ENCODE data around the gene GALM. TPM values are rescaled to one million over a fixed set of nuclear protein-coding genes. Genes with fewer than 3 reads are reported as not detected.
"Not testable (repeated sequence)": the region's sequence is repeated elsewhere in the genome, so short reads cannot be mapped to it uniquely, and the experiment has no call there.

The GALM gene
- total and polyA plus RNA-seq, 10 of the 15 experiments (the other 5 are each of a cell fraction or from before 2014, with no cell fraction given): 1.1 to 4.0 (median 1.7) TPM

DNA sequence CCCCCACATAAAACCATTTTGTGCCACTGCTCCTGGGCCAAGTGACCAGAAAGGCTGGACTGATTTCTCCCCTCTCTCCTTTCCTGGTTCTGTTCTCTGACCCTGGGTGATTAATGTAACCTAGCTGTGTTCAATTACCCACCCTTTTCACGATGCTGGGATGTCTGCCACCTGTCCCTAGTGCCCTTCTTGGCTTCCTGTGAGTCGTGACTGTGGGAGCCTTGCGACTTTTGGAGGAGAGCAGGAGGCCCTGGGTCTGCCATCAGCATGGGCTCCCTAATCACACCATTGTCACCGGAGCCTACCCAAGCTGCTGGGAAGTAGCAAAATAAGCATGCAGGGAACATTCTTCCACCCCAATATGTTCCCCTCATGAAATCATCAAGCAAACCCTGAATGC is 47.0 kb downstream of the GALM start (continued):
- TF ChIP-seq TARDBP (IDR thresholded peaks at IDR 0.05; ENCODE audit: borderline replicate concordance) (no peak), RB1 (IDR thresholded peaks at IDR 0.05; ENCODE audit: borderline replicate concordance) (no peak), DPF2 (IDR thresholded peaks at IDR 0.05) (no peak)

- H3K79me2 ChIP-seq (ENCODE audit: control insufficient read depth, insufficient read depth, low read length): no peaks in the 10 kb centered on the region
- H3K27ac ChIP-seq (ENCODE audit: control insufficient read depth, insufficient read depth): no peak overlapping the region
- no peak for ATAC-seq
- no TSS peak for BruUV-seq (replicated peaks)
- DNase-seq (ENCODE audit: low read depth, low spot score): no peak
- no peaks in the 10 kb centered on the region for H3K9me3 ChIP-seq (replicated peaks; ENCODE audit: control insufficient read depth, insufficient read depth, low read length)
- H3K27me3 ChIP-seq (replicated peaks in 1 of 2; ENCODE audit: control insufficient read depth in 2 of 2, insufficient read depth in 2 of 2, low read length in 1 of 2): no peaks in the 10 kb centered on the region
- in situ Hi-C loops (cut with MboI) (no loop called here), intact Hi-C loops (cut with micrococcal nuclease; ENCODE audit: unreplicated experiment) (no loop called here)
- RAD21 ChIA-PET (ENCODE audit: unreplicated experiment): interaction anchor here (0.5 to 2.4 kb wide), 5 partner anchors 9 to 1450 kb away, joined by 3 to 8 read pairs (median 3); no protein-coding TSS in a partner anchor
- SMC1A ChIA-PET (ENCODE audit: uncharacterized antibody, unreplicated experiment): interaction anchor here (0.7 to 2.2 kb wide), 5 partner anchors 9 to 101 kb away, joined by 3 to 7 read pairs (median 4); no protein-coding TSS in a partner anchor
- TF ChIP-seq NFYA (IDR thresholded peaks at IDR 0.05; ENCODE audit: borderline replicate concordance, low read depth, low read length) (no peak), SPI1 (IDR thresholded peaks at IDR 0.05; ENCODE audit: borderline replicate concordance, insufficient read depth, low read depth, low read length) (peak; percentile 55; the same call in 1 of the 2 replicates)
- POLR2A ChIA-PET: interaction anchor here (0.6 to 1.2 kb wide), 2 partner anchors 30 to 108 kb away, joined by 3 to 5 read pairs; no protein-coding TSS in a partner anchor
- H3K4me2 ChIP-seq (ENCODE audit: control insufficient read depth, insufficient read depth): no peak overlapping the region
- H3K4me1 ChIP-seq (ENCODE audit: control insufficient read depth, insufficient read depth, low read length): peaks cover 16% of the 10 kb centered on the region
- no peak overlapping the region for H2AFZ ChIP-seq (ENCODE audit: control insufficient read depth, low read depth, low read length)
- no peaks in the 10 kb centered on the region for H4K20me1 ChIP-seq (ENCODE audit: control insufficient read depth, insufficient read depth)
- WGBS (ENCODE audit: insufficient coverage, insufficient replicate concordance, low lambda C conversion rate, missing lambda C conversion rate): 83% methylated on average over 3 of the region's 3 CpGs
- H3K36me3 ChIP-seq (ENCODE audit: control insufficient read depth in 2 of 2, insufficient read depth in 2 of 2, low read length in 1 of 2): 0 out of 4 replicates have a peak, but pooled peaks cover 0 to 2% of the 10 kb centered on the region in 2 experiments
- FAIRE-seq: no peak
- no peak overlapping the region for H3K9ac ChIP-seq (ENCODE audit: control insufficient read depth, insufficient read depth, low read length)
- CTCF ChIA-PET: interaction anchor here (0.6 to 1.4 kb wide), 7 partner anchors 9 to 132 kb away, joined by 3 to 7 read pairs (median 3); no protein-coding TSS in a partner anchor
- no peak overlapping the region for H3K4me3 ChIP-seq
Observed at GRCh38 chr2:38713338-38713737, 47.4 kb downstream of the GALM start.

DNA sequence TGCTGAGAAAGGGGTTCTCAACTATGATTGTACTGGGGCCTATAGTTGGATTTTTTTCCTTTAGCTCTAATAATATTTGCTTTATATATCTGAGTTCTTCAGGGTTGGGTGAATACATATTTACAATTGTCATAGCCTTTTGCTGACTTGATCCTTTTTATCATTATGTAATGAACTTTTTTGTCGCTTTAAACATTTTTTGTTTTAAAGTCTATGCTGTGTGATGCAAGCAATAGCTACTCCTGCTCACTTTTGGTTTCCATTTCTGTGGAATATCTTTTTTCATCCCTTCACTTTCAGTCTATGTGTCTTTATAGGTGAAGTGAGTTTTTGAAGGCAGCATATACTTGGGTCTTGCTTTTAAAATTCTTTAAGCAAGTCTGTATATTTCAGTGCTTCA is 49.0 kb downstream of the GALM start:
- FAIRE-seq; BruUV-seq (replicated peaks); in situ Hi-C loops (cut with MboI); H3K27ac ChIP-seq (ENCODE audit: control insufficient read depth, insufficient read depth); H2AFZ ChIP-seq (ENCODE audit: control insufficient read depth, low read depth, low read length); POLR2A ChIA-PET; ATAC-seq; DNase-seq (ENCODE audit: low read depth, low spot score); H3K79me2 ChIP-seq (ENCODE audit: control insufficient read depth, insufficient read depth, low read length); H3K9me3 ChIP-seq (replicated peaks; ENCODE audit: control insufficient read depth, insufficient read depth, low read length); H3K4me3 ChIP-seq; H3K9ac ChIP-seq (ENCODE audit: control insufficient read depth, insufficient read depth, low read length); intact Hi-C loops (cut with micrococcal nuclease; ENCODE audit: unreplicated experiment); H3K36me3 ChIP-seq (ENCODE audit: control insufficient read depth in 2 of 2, insufficient read depth in 2 of 2, low read length in 1 of 2); H4K20me1 ChIP-seq (ENCODE audit: control insufficient read depth, insufficient read depth); H3K27me3 ChIP-seq (replicated peaks in 1 of 2; ENCODE audit: control insufficient read depth in 2 of 2, insufficient read depth in 2 of 2, low read length in 1 of 2); H3K4me1 ChIP-seq (ENCODE audit: control insufficient read depth, insufficient read depth, low read length): not testable (repeated sequence)
- H3K4me2 ChIP-seq (ENCODE audit: control insufficient read depth, insufficient read depth): 0 out of 2 replicates have a peak overlapping the region, but pooled peaks have one; percentile 25
- CTCF ChIA-PET: interaction anchor here (1.6 to 2.5 kb wide), 3 partner anchors 10 to 133 kb away, joined by 5 to 9 read pairs (median 8); no protein-coding TSS in a partner anchor
- 96% methylated on average over 1 of the region's 1 CpG for whole genome bisulfite sequencing (ENCODE audit: insufficient coverage, insufficient replicate concordance, low lambda C conversion rate, missing lambda C conversion rate)
- RAD21 ChIA-PET (ENCODE audit: unreplicated experiment): interaction anchor here (2.0 to 2.1 kb wide), 2 partner anchors 7 to 110 kb away, joined by 7 to 8 read pairs; no protein-coding TSS in a partner anchor
- SMC1A ChIA-PET (ENCODE audit: uncharacterized antibody, unreplicated experiment): interaction anchor here (1.1 to 2.2 kb wide), 5 partner anchors 8 to 182 kb away, joined by 3 to 7 read pairs (median 4); no protein-coding TSS in a partner anchor
